ENCODE results near the gene PIAS1.
"Not testable (repeated sequence)": the region's sequence is repeated elsewhere in the genome, so short reads cannot be mapped to it uniquely, and the experiment has no call there.

DNA sequence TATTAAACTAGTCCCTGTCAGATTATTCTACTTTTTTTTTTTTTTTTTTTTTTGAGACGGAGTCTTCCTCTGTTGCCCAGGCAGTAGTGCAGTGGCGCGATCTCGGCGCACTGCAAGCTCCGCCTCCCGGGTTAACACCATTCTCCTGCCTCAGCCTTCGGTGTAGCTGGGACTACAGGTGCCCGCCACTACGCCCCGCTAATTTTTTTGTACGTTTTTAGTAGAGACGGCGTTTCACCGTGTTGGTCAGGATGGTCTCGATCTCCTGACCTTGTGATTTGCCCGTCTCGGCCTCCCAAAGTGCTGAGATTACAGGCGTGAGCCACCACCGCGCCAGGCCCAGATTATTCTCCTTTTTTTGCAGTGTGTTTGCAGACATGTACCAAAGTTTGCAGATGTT is 4.9 kb downstream of the PIAS1 start:
- TF ChIP-seq, protein P1, sequence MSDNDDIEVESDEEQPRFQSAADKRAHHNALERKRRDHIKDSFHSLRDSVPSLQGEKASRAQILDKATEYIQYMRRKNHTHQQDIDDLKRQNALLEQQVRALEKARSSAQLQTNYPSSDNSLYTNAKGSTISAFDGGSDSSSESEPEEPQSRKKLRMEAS (IDR thresholded peaks at IDR 0.05; ENCODE audit: insufficient read depth, insufficient read length) = not testable (repeated sequence)
- not testable (repeated sequence) for TF ChIP-seq POLR2AphosphoS5 (IDR thresholded peaks at IDR 0.05; ENCODE audit: insufficient read depth, low read depth, low read length); GATA2 (IDR thresholded peaks at IDR 0.05; ENCODE audit: insufficient read depth, insufficient read length, low read depth, low read length); CTCF (IDR thresholded peaks at IDR 0.05; ENCODE audit: extremely low read depth in 1 of 2, insufficient read depth in 1 of 2, low read depth in 1 of 2, low read length in 2 of 2); FOS (IDR thresholded peaks at IDR 0.05; ENCODE audit: borderline replicate concordance, insufficient read depth, low read length); JUN (IDR thresholded peaks at IDR 0.05; ENCODE audit: borderline replicate concordance, insufficient read depth, insufficient read length, low read depth); EZH2 (IDR thresholded peaks at IDR 0.05; ENCODE audit: borderline replicate concordance, low read depth, low read length, severe bottlenecking)

All from endothelial cell of umbilical vein (primary cell).